ENCODE measurements around the gene HOXB4.
"Not testable (repeated sequence)": the region's sequence is repeated elsewhere in the genome, so short reads cannot be mapped to it uniquely, and the experiment has no call there.

Gene HOXB4

GRCh38 chr17:48546924-48547807, 31.0 kb downstream of the HOXB4 start:
- no peak for DNase-seq (ENCODE audit: low read depth in 2 of 2)

GRCh38 chr17:48546137-48546923, 31.8 kb downstream of the HOXB4 start:
- peak; percentile 67 to 73 for DNase-seq (ENCODE audit: low read depth in 2 of 2)

- no peak for DNase-seq (ENCODE audit: low read depth in 2 of 2)
Measured at GRCh38 chr17:48545539-48545938, 32.6 kb downstream of the HOXB4 start.

GRCh38 chr17:48545022-48545375, 33.2 kb downstream of the HOXB4 start, which contains the start of gene HOXB2:
TSS of gene HOXB2 (minus strand) at chr17:48545109. CDS start at chr17:48544911, 198 bp downstream.
- DNase-seq (ENCODE audit: low read depth in 2 of 2): no peak

- DNase-seq (ENCODE audit: low read depth in 2 of 2): peak; percentile 89 to 91
Measured at GRCh38 chr17:48544349-48545021, 33.7 kb downstream of the HOXB4 start.

GRCh38 chr17:48543854-48544348, 34.2 kb downstream of the HOXB4 start:
- DNase-seq (ENCODE audit: low read depth in 2 of 2): no peak

GRCh38 chr17:48543107-48543853, 34.9 kb downstream of the HOXB4 start:
- DNase-seq (ENCODE audit: low read depth in 2 of 2): no peak

- DNase-seq (ENCODE audit: low read depth in 2 of 2): no peak
Measured at GRCh38 chr17:48542698-48543106, 35.4 kb downstream of the HOXB4 start.

GRCh38 chr17:48542114-48542656, 36.0 kb downstream of the HOXB4 start:
- no peak for DNase-seq (ENCODE audit: low read depth in 2 of 2)

- DNase-seq (ENCODE audit: low read depth in 2 of 2): no peak
Measured at GRCh38 chr17:48541577-48542113, 36.5 kb downstream of the HOXB4 start.

- no peak for DNase-seq (ENCODE audit: low read depth in 2 of 2)
Measured at GRCh38 chr17:48541036-48541576, 37.0 kb downstream of the HOXB4 start.

- no peak for DNase-seq (ENCODE audit: low read depth in 2 of 2)
Measured at GRCh38 chr17:48540213-48540612, 37.9 kb downstream of the HOXB4 start.

GRCh38 chr17:48539177-48539576, 39.0 kb downstream of the HOXB4 start:
- DNase-seq (ENCODE audit: low read depth in 2 of 2): peak in 1 of 2 experiments; percentile 70

GRCh38 chr17:48537316-48537715, 40.8 kb downstream of the HOXB4 start:
- no peak for DNase-seq (ENCODE audit: low read depth in 2 of 2)

- DNase-seq (ENCODE audit: low read depth in 2 of 2): not testable (repeated sequence)
Measured at GRCh38 chr17:48535793-48536559, 42.2 kb downstream of the HOXB4 start.

GRCh38 chr17:48532261-48532660, 45.9 kb downstream of the HOXB4 start:
- DNase-seq (ENCODE audit: low read depth in 2 of 2): no peak

- no peak for DNase-seq (ENCODE audit: low read depth in 2 of 2)
Measured at GRCh38 chr17:48530887-48531272, 47.3 kb downstream of the HOXB4 start, which contains the start of gene HOXB1. TSS of gene HOXB1 (minus strand) at chr17:48531011. CDS start at chr17:48530904, 107 bp downstream.

GRCh38 chr17:48530208-48530886, 47.8 kb downstream of the HOXB4 start:
- no peak for DNase-seq (ENCODE audit: low read depth in 2 of 2)

GRCh38 chr17:48529683-48530009, 48.5 kb downstream of the HOXB4 start:
- DNase-seq (ENCODE audit: low read depth in 2 of 2): no peak

All from fibroblast of skin of left biceps (primary cell).